ENCODE results near the gene SLAMF6.

- TF ChIP-seq CTCF (IDR thresholded peaks at IDR 0.05) (no peak), POLR2A (IDR thresholded peaks at IDR 0.05) (no peak)
Observed at GRCh38 chr1:160549665-160550006, 26.6 kb upstream of the SLAMF6 start.

Measured in testis (tissue), 2 donors.